ENCODE data around the gene HTR6.

DNA sequence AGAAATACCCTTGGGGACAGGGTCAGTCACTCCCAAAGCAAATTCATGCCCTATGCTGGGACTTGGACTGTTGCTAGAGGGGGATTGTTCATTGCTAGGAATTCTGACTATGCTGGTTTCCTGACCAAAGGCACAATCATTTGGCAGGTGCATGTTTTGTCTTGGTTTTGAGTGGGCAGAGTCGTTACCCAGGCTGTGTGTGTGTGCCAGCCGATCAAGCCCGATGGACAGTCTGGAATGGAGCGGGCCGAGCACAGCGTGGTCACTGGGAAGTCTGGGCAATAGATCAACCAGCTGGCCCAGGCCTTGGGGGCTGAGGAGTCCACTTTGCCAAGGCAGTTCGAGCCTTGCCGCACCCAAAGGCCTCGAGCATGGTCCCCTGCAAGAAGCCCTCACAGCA, 60.9 kb downstream of the HTR6 start:
- TF ChIP-seq, protein P1, sequence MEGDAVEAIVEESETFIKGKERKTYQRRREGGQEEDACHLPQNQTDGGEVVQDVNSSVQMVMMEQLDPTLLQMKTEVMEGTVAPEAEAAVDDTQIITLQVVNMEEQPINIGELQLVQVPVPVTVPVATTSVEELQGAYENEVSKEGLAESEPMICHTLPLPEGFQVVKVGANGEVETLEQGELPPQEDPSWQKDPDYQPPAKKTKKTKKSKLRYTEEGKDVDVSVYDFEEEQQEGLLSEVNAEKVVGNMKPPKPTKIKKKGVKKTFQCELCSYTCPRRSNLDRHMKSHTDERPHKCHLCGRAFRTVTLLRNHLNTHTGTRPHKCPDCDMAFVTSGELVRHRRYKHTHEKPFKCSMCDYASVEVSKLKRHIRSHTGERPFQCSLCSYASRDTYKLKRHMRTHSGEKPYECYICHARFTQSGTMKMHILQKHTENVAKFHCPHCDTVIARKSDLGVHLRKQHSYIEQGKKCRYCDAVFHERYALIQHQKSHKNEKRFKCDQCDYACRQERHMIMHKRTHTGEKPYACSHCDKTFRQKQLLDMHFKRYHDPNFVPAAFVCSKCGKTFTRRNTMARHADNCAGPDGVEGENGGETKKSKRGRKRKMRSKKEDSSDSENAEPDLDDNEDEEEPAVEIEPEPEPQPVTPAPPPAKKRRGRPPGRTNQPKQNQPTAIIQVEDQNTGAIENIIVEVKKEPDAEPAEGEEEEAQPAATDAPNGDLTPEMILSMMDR (IDR thresholded peaks at IDR 0.05; ENCODE audit: low read depth, low read length): no peak
- no peak for TF ChIP-seq EZH2phosphoT487 (IDR thresholded peaks at IDR 0.05; ENCODE audit: low read depth)

Data from OCI-LY3 (cell line).